ENCODE results near the gene LSM14B. TPM values are rescaled to one million over a fixed set of nuclear protein-coding genes. Genes with fewer than 3 reads are reported as not detected.

LSM14B gene
- total RNA-seq, result 10 to 100 TPM in 5 of 6 experiments, 1 to 10 TPM in 1; 9.5 to 19.8 (median 14.2) TPM
- long read RNA-seq, partial matches to known transcripts, result 0 of 1 reads
- long read RNA-seq, other reads (novel, unspliced or antisense), result 1 of 1 reads

DNA sequence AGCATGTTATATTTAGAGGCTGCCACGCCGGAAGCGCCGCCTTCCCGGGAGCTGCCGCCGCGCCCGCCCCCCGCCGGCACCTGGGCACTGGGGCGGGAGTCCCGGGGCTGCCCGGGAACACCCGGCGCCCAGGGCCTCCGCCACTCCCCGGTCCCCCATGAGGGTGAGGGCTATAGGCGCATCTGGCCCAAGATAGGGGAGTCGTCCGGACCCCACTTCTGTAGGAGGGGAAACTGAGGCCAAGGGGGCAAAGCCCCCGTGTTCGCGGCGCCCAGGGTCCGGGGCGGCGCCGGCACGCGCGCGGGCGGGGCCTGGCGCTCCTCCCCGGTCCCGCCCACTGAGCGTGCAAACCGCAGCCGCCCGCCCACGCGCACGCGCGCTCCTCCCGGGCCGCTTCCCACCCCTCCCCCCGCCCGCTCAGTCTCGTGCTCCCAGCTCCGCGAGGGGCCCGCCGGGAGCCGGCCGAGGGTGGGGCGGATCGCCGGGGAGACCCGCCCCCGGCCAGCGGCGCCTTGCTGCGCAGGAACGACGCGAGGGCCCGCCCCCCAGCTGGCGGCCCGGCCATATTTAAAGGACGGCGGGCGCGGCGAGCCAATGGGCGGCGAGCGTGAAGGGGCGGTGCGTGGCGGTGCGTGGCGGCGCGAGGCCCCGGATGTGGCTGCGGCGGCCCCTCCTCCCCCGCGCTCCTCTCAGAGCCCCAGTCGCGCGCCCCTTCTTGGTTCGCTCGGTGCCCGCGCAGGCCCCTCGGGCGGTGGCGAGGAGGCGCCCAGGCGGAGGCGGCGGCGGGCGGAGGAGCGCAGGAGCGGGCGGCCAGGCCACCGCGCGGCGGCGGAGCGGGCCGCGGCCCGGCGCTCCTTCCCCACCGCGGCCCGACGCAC, at the start of gene LSM14B:
Gene LSM14B, plus strand, starts transcription at position 700 of the 878 bp plus-strand sequence. CDS start 192 bp downstream, outside the sequence.
- 0% methylated on average over 2 of the region's 124 CpGs for WGBS (ENCODE audit: insufficient coverage, low coverage, low lambda C conversion rate, missing lambda C conversion rate)

DNA sequence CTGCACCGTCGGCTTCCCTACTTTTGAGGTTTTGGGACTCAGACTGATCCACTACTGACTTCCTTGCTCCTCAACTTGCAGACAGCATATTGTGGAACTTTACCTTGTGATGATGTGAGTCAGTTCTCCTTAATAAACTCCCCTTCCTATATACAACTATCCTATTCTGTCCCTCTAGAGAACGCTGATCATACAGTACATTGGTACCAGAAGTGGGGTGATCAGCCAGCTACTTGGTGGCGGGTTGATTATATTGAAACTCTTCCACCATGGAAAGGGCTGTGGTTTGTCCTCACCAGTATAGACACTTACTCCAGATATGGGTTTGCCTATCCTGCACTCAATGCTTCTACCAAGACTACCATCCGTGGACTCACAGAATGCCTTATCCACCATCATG, 49.0 kb upstream of the LSM14B start:
- no peak for TF ChIP-seq POLR2A (IDR thresholded peaks at IDR 0.05)
- TF ChIP-seq, protein P1, sequence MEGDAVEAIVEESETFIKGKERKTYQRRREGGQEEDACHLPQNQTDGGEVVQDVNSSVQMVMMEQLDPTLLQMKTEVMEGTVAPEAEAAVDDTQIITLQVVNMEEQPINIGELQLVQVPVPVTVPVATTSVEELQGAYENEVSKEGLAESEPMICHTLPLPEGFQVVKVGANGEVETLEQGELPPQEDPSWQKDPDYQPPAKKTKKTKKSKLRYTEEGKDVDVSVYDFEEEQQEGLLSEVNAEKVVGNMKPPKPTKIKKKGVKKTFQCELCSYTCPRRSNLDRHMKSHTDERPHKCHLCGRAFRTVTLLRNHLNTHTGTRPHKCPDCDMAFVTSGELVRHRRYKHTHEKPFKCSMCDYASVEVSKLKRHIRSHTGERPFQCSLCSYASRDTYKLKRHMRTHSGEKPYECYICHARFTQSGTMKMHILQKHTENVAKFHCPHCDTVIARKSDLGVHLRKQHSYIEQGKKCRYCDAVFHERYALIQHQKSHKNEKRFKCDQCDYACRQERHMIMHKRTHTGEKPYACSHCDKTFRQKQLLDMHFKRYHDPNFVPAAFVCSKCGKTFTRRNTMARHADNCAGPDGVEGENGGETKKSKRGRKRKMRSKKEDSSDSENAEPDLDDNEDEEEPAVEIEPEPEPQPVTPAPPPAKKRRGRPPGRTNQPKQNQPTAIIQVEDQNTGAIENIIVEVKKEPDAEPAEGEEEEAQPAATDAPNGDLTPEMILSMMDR (IDR thresholded peaks at IDR 0.05), result no peak
- WGBS (ENCODE audit: insufficient coverage, low coverage, low lambda C conversion rate, missing lambda C conversion rate), result no CpG with 5 or more reads among the region's 5 CpGs
- H3K36me3 ChIP-seq, result no peaks in the 10 kb centered on the region
- no peak overlapping the region for H3K4me3 ChIP-seq
- ATAC-seq (no peak), DNase-seq (no peak)
- H3K27me3 ChIP-seq, result no peaks in the 10 kb centered on the region
- H3K27ac ChIP-seq, result no peak overlapping the region
- H3K4me1 ChIP-seq, result no peaks in the 10 kb centered on the region
- intact Hi-C loops (cut with DNase I), result no loop called here
- peaks cover 0 to 10% (median 0%) of the 10 kb centered on the region in 4 donors for H3K9me3 ChIP-seq

More for the DNA sequence above, at the start of gene LSM14B:
- Histone ChIP-seq H3K9me3 (no peaks in the 10 kb centered on the region), H3K36me3 (peaks cover 0 to 29% (median 13%) of the 10 kb centered on the region in 4 donors), H3K4me1 (peaks cover 0 to 11% (median 3%) of the 10 kb centered on the region in 4 donors), H3K27me3 (no peaks in the 10 kb centered on the region), H3K4me3 (peak within 1 kb of the TSS; percentile 79 to 86 (median 82)), H3K27ac (peak within 1 kb of the TSS; percentile 83 to 93 (median 91))
- peak; percentile 88 to 93 (median 90) for ATAC-seq
- intact Hi-C loops (cut with DNase I), result no loop called here
- DNase-seq, result peak; percentile 97 to 98 (median 97)
- TF ChIP-seq, protein P1 (IDR thresholded peaks at IDR 0.05), result peak in 2 of 4 donors; percentile 9 to 10
- peak; percentile 31 for TF ChIP-seq POLR2A (IDR thresholded peaks at IDR 0.05)

DNA sequence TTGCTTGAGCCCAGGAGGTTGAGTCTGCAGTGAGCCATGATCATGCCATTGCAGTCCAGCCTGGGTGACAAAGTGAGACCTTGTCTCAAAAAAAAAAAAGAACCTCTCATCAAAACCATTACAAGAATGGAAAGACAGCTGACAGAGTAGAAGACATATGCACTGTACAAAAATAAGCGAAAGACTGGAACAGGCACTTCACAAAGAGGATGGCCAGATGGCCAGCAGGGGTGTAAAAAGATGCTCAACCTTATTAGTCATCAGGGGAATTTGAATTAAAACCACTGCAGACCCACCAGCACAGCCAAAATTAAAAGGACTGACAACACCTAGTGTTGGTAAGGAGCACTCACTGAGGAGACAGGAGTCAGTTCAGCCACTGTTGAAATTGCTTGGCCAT, 43.1 kb upstream of the LSM14B start:
- Histone ChIP-seq H3K27ac (no peak overlapping the region), H3K4me1 (no peaks in the 10 kb centered on the region), H3K9me3 (peaks cover 0 to 10% (median 0%) of the 10 kb centered on the region in 4 donors), H3K27me3 (no peaks in the 10 kb centered on the region), H3K36me3 (no peaks in the 10 kb centered on the region), H3K4me3 (no peak overlapping the region)
- DNase-seq, result peak in 1 of 3 donors; percentile 5
- TF ChIP-seq, protein P1 (IDR thresholded peaks at IDR 0.05), result no peak
- TF ChIP-seq POLR2A (IDR thresholded peaks at IDR 0.05), result no peak
- intact Hi-C loops (cut with DNase I), result no loop called here
- no peak for ATAC-seq
- 100% methylated on average over 1 of the region's 1 CpG for WGBS (ENCODE audit: insufficient coverage, low coverage, low lambda C conversion rate, missing lambda C conversion rate)

DNA sequence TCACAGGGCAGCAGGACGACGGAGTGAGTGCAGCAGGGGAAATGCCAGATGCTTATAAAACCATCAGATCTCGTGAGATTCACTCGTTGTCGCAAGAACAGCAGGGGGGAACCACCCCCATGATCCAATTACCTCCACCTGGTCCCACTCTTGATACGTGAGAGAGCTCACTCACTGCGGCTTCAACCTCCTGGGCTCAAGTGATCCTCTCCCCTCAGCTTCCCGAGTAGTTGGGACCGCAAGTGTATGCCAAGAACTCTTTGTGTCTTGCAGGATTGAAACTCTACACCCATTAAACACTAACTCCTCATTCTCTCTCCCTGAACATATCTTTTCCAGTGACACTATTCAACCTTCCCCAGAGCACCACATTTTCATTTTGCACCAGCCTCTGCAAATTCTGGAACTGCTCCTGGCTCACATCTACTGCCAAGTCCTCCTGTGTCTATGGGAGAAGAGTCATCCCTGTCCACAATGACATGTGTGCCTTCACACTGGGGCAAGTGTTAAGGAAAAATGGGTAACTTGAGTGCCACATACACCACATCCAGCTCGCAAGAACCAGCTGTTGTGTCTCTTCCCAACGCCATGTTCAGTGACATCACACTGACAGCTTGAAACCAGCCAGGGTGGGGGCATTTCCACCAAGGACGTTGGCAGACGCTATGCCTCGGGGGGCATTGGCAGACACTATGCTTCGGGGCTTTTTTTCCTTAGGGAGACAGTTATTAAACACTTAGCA, 41.9 kb upstream of the LSM14B start:
- ATAC-seq (no peak), DNase-seq (peak in 1 of 3 donors; percentile 22)
- Histone ChIP-seq H3K4me1 (no peaks in the 10 kb centered on the region), H3K4me3 (no peak overlapping the region), H3K36me3 (no peaks in the 10 kb centered on the region), H3K27me3 (no peaks in the 10 kb centered on the region), H3K9me3 (peaks cover 0 to 9% (median 0%) of the 10 kb centered on the region in 4 donors), H3K27ac (no peak overlapping the region)
- intact Hi-C loops (cut with DNase I), result no loop called here
- TF ChIP-seq, protein P1 (IDR thresholded peaks at IDR 0.05), result no peak
- no peak for TF ChIP-seq POLR2A (IDR thresholded peaks at IDR 0.05)
- 64% methylated on average over 10 of the region's 15 CpGs for WGBS (ENCODE audit: insufficient coverage, low coverage, low lambda C conversion rate, missing lambda C conversion rate)

All from right lobe of liver (tissue), 6 donors.